OCI-LY1 (cell line): ENCODE results near the gene ZNF606.

Experiments
- H2AFZ ChIP-seq: fragments of 200-600 bp; sonication (generic), shearing (Covaris generic); 2 replicates; pipeline ENCODE4 v1.6.0; 2014; ENCODE audit warnings: antibody characterized with exemption, mild to moderate bottlenecking, low read length
- H3F3A ChIP-seq: fragments of 200-600 bp; sonication (generic), shearing (Covaris generic); 2 replicates; pipeline ENCODE4 v1.6.0; 2014; ENCODE audit warnings: mild to moderate bottlenecking, antibody characterized with exemption, low read length, moderate library complexity; ENCODE audit not compliant: insufficient read depth
- H3K27ac ChIP-seq: fragments of 200-600 bp; sonication (generic); 2 replicates; pipeline ENCODE4 v1.5.1; 2014; ENCODE audit warnings: low read length, mixed run types, mild to moderate bottlenecking, low read depth; ENCODE audit not compliant: poor library complexity, severe bottlenecking
- H3K27me3 ChIP-seq: fragments of 200-600 bp; sonication (generic); 2 replicates; pipeline ENCODE4 v1.6.0; 2014; ENCODE audit warnings: antibody characterized with exemption, mild to moderate bottlenecking, low read length, moderate library complexity; ENCODE audit not compliant: insufficient read depth
- H3K36me3 ChIP-seq: fragments of 200-600 bp; sonication (generic); 2 replicates; pipeline ENCODE4 v1.6.1; 2014; ENCODE audit warnings: mild to moderate bottlenecking, antibody characterized with exemption, low read length, moderate library complexity, mixed read lengths; ENCODE audit not compliant: insufficient read depth
- H3K4me1 ChIP-seq: fragments of 200-600 bp; sonication (generic); 2 replicates; pipeline ENCODE4 v1.5.1; 2014; ENCODE audit warnings: mild to moderate bottlenecking, low read length, moderate library complexity; ENCODE audit not compliant: insufficient read depth, severe bottlenecking
- H3K4me2 ChIP-seq: fragments of 200-600 bp; sonication (generic), shearing (Covaris generic); 2 replicates; pipeline ENCODE4 v1.6.1; 2014; ENCODE audit warnings: low read length
- H3K4me3 ChIP-seq: fragments of 200-600 bp; sonication (generic); 2 replicates; pipeline ENCODE4 v1.5.1; 2014; ENCODE audit warnings: low read length, low read depth, mild to moderate bottlenecking, mixed read lengths; ENCODE audit not compliant: poor library complexity, severe bottlenecking
- H3K79me2 ChIP-seq: fragments of 200-600 bp; shearing (Covaris generic); 2 replicates; pipeline ENCODE4 v1.6.1; 2016; ENCODE audit warnings: mixed run types, low read length, mixed read lengths; ENCODE audit not compliant: insufficient read depth
- H3K9ac ChIP-seq: fragments of 200-600 bp; sonication (generic), shearing (Covaris generic); 2 replicates; pipeline ENCODE4 v1.6.1; 2014; ENCODE audit warnings: mild to moderate bottlenecking, low read length, mixed read lengths
- H3K9me2 ChIP-seq: fragments of 200-600 bp; sonication (generic), shearing (Covaris generic); 2 replicates; pipeline ENCODE4 v1.6.1; 2014; ENCODE audit warnings: low read depth, mild to moderate bottlenecking, low read length, mixed read lengths
- H3K9me3 ChIP-seq: fragments of 200-600 bp; shearing (Covaris generic); 2 replicates; pipeline ENCODE4 v1.6.1; 2014; ENCODE audit warnings: low read length, mixed read lengths
- H4K20me1 ChIP-seq: fragments of 200-600 bp; sonication (generic), shearing (Covaris generic); 2 replicates; pipeline ENCODE4 v1.6.0; 2016; ENCODE audit warnings: mild to moderate bottlenecking, low read length; ENCODE audit not compliant: insufficient read depth
- CTCF ChIP-seq: fragments of 200-600 bp; sonication (generic), shearing (Covaris generic); IDR thresholded peaks from 2 replicates; pipeline ENCODE4 v1.5.1; 2017; ENCODE audit warnings: mild to moderate bottlenecking, antibody characterized with exemption, low read length, moderate library complexity, mixed read lengths
- EZH2 ChIP-seq: fragments of 200-600 bp; sonication (generic), shearing (Covaris generic); IDR thresholded peaks from 2 replicates; pipeline ENCODE4 v1.8.0; 2017; ENCODE audit warnings: borderline replicate concordance, mixed run types, mild to moderate bottlenecking, antibody characterized with exemption, low read length, moderate library complexity, mixed read lengths

Gene ZNF606

GRCh38 chr19:58002384-58003173 is at the start of gene ZNF606:
Gene ZNF606 (minus strand): TSS chr19:58002820. CDS start chr19:58001319, 1,501 bp downstream.
- peak within 1 kb of the TSS; percentile 92 for H3K4me2 ChIP-seq
- peak within 1 kb of the TSS; percentile 89 for H3K4me3 ChIP-seq
- H3K9ac ChIP-seq: peak within 1 kb of the TSS; percentile 94
- TF ChIP-seq CTCF: no peak
- no peak for TF ChIP-seq EZH2
- H3K27ac ChIP-seq: peak within 1 kb of the TSS; percentile 22
- H3K36me3 ChIP-seq: peaks cover 57% of the 10 kb centered on the region
- H2AFZ ChIP-seq: 0 out of 2 replicates have a peak within 1 kb of the TSS, but pooled peaks have one; percentile 54
- no peaks in the 10 kb centered on the region for H3K27me3 ChIP-seq
- H3K79me2 ChIP-seq: peaks cover 12% of the 10 kb centered on the region; the same call in 1 of the 2 replicates
- no peaks in the 10 kb centered on the region for H3K9me2 ChIP-seq
- H3F3A ChIP-seq: no peaks in the 10 kb centered on the region
- H3K9me3 ChIP-seq: peaks cover 49% of the 10 kb centered on the region
- peaks cover 15% of the 10 kb centered on the region for H3K4me1 ChIP-seq
- H4K20me1 ChIP-seq: no peaks in the 10 kb centered on the region

- no peak overlapping the region for H3K27ac ChIP-seq
- H3K9me2 ChIP-seq: no peaks in the 10 kb centered on the region
- H3K27me3 ChIP-seq: no peaks in the 10 kb centered on the region
- H3F3A ChIP-seq: no peaks in the 10 kb centered on the region
- H3K9ac ChIP-seq: no peak overlapping the region
- H3K4me1 ChIP-seq: no peaks in the 10 kb centered on the region
- no peak overlapping the region for H3K4me3 ChIP-seq
- H3K9me3 ChIP-seq: no peaks in the 10 kb centered on the region
- H4K20me1 ChIP-seq: no peaks in the 10 kb centered on the region
- H3K36me3 ChIP-seq: no peaks in the 10 kb centered on the region
- H3K79me2 ChIP-seq: no peaks in the 10 kb centered on the region
- TF ChIP-seq CTCF (no peak), EZH2 (no peak)
- no peak overlapping the region for H3K4me2 ChIP-seq
- no peak overlapping the region for H2AFZ ChIP-seq
These were observed 49.6 kb upstream of the ZNF606 start for GRCh38 chr19:58052256-58052655.

- no peak overlapping the region for H3K27ac ChIP-seq
- H3K36me3 ChIP-seq: no peaks in the 10 kb centered on the region
- no peak overlapping the region for H2AFZ ChIP-seq
- H3K9ac ChIP-seq: no peak overlapping the region
- H3K4me2 ChIP-seq: no peak overlapping the region
- no peaks in the 10 kb centered on the region for H3K9me2 ChIP-seq
- no peak for TF ChIP-seq EZH2
- TF ChIP-seq CTCF: no peak
- H3K9me3 ChIP-seq: no peaks in the 10 kb centered on the region
- no peaks in the 10 kb centered on the region for H3K79me2 ChIP-seq
- no peaks in the 10 kb centered on the region for H3K4me1 ChIP-seq
- H4K20me1 ChIP-seq: no peaks in the 10 kb centered on the region
- H3K27me3 ChIP-seq: no peaks in the 10 kb centered on the region
- H3K4me3 ChIP-seq: no peak overlapping the region
- no peaks in the 10 kb centered on the region for H3F3A ChIP-seq
These were observed 45.1 kb upstream of the ZNF606 start for GRCh38 chr19:58047672-58048071.
